HG03175 (cell line): ENCODE measurements around the gene CNRIP1.
"Not testable (repeated sequence)": the region's sequence is repeated elsewhere in the genome, so short reads cannot be mapped to it uniquely, and the experiment has no call there.

Experiments
- ATAC-seq: cut with Tn5 transposase; IDR thresholded peaks from one replicate; pipeline ENCODE4 v1.9.1; 2021; ENCODE audit warnings: mild to moderate bottlenecking, moderate library complexity; ENCODE audit not compliant: unreplicated experiment

The CNRIP1 gene

DNA sequence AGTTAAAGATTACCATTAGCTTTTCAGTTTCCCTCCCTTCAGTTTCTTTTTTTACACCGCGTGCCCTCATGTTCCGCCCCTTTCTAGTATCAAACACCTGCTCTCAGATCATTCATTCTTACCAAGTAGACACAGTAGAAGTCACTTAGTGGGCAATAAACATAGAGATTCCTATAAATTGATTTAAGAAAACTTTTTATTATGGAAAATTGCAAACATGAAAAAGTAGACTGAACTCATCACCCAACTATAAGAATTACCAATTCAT lies 21.2 kb upstream of the CNRIP1 start:
- ATAC-seq, result no peak

DNA sequence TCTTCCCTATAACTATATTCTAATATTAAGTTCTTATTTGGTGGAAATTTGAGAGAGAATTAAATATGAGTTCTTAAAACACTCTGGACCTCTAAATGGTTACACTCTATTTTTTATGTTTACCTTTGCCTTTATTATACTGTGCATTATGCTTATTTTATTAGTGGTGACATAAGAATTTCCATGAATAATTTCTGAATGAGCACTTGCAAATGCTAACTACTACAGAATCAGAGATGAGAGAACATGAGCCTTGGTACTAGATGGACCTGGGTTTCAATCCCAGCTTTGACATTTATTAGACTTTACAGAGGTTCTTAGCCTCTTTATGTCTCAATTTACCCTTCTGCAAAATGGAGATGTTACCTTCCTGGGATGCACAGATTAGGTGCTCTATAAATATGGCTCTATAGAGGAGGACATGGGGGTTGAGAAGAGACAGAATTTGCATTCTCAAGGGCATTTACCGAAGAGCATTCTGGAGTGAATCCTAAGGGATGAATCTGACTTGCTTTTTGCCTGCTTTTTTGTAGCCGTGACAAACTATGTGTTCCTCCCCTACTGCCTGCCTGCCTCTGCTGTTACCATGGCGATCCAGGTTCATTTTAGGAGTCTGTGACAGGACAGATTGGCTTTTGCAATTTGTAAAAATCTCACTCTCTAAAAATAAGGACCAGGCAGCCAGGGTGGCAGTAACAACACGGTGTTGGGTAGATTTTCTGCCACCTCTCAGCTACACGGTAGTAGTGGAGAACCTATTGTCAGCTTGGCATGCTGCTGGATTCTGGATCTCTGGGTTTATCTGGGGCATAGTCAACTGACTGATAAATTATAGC lies 20.7 kb upstream of the CNRIP1 start:
- no peak for ATAC-seq

DNA sequence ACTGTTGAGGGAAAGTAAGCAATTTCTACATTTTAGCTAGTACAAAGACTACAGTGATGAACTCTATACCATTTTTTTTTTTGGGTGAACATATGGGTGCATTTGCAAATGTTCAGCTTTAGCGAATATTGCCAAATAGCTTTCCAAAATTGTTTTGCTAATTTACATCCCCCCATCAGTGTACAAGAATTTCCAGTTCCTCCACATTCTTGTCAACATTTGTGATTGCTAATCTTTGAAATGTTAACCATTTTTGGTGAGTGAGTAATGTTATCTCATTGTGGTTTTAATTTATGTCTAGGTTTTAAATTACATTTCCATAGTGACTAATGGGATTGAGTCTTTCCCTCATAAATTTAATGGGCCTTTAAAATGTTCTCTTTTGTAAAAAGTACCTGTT lies 16.4 kb upstream of the CNRIP1 start:
- ATAC-seq, result no peak

DNA sequence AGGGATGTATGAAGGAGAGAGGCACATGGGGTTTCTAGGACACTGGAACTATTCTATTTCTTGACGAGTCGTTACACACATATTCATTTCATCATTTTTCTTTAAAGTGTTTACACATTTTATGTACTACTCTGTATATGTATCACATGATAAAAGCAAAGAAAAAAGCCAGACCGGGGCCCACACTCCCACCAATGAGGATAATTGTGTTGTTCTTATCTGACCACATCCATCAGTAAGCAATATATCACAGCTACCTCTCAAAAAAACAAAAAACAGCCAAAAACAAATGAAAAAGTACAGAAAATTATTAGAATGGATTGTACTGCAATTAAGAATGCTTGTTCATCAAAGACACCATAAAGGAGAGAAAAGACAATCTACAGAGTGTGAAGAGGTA lies 14.2 kb upstream of the CNRIP1 start:
- ATAC-seq, result no peak

DNA sequence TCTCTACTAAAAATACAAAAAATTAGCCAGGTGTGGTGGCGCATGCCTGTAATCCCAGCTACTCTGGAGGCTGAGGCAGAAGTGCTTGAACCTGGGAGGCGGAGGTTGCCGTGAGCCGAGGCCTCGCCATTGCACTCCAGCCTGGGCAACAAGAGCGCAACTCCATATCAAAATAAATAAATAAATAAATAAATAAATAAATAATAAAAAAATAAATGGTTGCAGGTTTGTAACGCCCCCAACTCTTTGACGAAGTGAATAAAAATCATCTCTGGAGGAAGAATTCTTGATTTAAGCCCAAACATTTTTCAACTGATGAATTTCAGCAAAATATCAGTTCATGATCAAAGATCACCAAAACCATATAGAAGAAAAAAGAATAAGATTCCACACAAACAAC lies 13.3 kb upstream of the CNRIP1 start:
- no peak for ATAC-seq

DNA sequence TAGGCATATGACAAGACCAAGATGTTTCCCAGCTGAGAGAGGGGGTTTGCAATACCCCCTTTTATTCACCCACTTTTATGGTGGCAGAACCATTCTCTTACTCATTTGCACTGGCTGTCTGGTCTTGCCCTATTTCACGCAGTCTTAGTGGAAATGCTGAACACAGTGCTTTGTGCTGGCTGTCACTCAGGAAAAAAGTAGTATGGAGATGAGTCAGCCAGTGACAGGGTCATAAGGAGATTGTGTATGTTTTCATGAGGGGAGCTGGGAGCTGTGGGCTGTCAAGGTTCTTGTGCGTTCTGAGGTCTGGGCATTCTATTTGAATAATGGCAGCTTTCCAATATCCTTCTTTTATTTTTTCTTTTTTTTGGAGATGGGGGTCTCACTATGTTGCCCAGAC lies 10.9 kb upstream of the CNRIP1 start:
- no peak for ATAC-seq

DNA sequence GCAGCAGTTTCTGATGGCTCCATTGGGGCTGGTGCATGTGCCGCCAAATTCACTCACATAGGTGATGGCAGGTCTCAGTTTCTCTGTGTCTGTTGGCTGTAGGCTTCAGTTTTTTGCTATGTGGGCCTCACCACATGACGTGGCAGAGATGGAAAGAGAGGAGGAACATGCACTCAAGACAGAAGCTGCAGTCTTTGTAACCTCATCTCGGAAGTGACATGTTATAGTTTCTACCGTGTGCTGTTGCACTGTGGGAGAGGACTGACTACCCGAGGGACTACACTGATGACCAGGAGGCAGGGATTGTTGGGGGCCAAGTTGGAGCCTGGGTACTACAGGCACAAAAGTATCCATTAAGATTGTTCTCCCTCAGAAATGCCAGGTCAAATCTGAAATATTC lies 9.2 kb upstream of the CNRIP1 start:
- ATAC-seq, result no peak

DNA sequence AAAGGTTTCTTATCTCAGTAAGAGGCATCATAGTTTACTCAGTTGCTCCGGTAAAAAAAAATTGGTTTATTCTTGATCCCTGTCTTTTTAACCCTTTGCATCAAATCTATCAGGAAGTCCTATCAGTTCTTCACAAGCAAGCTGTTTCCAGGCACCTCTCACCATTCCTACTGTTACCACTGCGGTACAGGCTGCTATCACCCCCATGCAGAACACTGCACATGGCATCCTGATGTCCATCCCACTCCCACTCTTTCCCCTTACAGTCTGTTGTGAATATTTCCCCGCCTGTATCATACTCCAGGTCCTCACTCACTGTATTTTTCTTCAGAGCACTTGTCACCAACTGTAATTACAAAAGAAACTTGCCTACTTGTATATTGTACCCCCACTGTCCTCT lies 5.3 kb upstream of the CNRIP1 start:
- ATAC-seq, result no peak

DNA sequence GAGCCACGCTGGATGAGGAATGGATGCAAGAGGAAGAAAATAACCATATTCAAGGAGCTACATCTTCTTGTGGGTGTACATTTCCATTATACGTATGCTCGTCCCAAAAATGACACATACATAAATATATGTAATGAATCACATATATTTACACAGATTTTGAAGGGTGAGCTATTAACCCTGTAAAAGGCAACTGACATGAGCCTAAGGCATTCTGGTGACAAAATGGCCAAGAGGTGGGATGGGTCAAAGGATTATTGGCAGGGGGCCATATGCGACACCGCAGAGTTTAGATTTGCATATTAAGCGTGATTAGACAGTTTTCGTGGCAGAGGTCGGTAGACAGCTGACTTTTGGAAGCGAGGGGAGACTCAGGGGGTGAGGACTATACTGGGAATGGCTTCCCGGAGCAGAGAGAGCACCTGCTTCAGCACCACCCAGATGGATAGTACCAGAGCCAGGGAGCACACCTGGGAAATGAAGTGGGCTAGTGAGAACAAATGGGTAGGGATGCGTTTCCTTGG lies 431 bp upstream of the CNRIP1 start:
- no peak for ATAC-seq

DNA sequence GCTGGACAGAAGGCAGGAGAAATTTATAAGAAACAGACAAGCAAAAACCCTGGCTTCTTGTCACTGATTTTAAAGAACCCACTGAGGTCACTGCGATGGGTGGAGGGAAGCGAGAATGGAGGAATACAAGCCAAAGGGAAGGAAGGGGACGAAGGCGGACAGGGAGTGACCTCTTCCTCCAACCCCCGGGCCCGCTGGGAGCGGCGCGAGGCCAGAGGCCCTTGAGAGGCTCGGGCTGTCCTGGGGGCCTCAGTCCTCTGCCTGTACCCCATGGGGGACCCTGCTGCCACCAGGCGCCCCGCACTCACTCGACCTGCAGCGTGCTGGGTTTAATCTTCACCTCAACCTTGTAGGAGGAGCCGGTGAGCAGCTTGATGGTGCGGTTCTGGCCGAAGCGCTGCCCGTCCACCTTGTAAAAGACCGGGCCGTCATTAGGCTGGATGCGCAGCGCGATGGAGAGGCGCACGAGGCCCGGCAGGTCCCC lies 793 bp downstream of the CNRIP1 start:
- no peak for ATAC-seq

DNA sequence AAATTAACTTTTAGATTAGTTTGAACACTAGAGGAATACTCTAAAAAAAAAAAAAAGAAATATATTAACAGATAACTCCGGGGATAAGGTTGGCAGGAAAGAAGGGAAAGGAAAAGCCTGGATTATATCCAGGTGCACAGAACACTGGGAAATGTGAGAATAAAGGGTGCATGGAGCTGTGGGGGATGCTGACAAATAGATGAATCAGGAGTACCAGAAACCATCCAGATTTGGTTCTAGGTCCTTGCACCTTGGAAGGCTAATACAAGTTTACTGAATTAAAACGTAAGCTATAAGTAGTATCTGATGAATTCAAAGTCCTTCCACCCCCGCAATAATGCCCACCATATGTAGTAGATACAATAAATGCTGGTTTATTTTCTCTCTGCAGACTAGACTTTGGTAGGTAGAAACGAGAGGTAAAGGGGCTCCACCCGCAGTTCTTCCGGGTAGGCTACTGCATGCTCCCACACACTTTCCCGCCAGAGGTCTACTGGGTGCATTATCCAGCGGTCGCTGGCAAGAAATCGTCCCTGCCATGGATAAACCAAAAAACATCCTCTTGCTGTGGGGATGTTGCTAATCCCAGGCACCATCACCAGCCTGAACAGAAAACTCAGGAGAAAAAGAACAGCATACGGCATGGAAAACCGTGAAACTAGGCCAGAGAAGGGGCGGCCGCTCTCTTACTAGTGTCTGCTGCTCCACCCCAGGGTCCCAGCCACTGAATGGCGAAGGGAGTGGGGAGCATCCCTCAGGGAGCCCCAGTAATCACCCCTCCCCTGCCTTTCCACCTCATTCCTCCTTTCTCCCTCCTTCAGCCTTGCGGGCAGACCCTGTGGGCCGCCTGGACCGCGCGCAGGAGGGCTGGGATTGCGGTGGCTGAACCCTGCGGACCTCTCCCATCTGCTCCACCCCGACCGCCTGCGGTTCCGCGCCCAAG lies 1.5 kb downstream of the CNRIP1 start:
- no peak for ATAC-seq

DNA sequence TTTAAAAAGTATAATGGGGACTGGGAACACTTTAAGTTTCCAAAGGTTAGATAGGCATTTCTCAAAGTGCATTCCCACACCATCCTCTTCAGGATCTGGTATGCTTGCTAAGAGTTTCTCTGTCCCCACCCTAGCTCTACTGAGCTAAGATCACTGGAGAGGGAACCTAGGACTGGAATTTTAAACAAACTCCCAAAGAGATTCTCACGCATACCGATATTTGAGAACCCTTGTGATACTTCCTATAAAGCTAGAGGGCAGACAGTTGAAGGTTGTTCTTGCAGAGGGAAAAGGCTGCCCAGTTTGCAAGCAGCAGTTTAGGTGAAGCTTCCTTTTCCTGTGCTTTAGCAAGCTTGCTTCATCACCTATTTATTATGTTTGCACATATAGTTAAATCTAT lies 3.6 kb downstream of the CNRIP1 start:
- no peak for ATAC-seq

DNA sequence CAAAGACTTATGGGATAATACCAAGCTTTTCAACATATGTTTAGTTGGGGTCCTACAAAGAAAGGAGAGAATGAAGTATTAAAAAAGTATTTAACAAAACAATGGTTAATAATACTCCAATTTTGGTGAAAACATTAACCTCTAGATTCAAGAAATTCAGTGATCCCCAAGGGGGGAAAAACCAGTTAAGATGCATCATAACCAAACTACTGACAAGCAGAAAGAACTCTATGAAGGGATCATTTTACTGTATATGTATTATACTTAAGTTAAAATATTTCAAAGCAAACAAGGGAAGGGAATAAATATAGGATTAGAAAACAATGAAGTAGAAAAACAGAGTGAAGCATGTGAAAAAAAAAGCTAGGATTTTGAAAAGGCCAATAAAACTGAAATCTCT lies 8.7 kb downstream of the CNRIP1 start:
- ATAC-seq, result no peak

DNA sequence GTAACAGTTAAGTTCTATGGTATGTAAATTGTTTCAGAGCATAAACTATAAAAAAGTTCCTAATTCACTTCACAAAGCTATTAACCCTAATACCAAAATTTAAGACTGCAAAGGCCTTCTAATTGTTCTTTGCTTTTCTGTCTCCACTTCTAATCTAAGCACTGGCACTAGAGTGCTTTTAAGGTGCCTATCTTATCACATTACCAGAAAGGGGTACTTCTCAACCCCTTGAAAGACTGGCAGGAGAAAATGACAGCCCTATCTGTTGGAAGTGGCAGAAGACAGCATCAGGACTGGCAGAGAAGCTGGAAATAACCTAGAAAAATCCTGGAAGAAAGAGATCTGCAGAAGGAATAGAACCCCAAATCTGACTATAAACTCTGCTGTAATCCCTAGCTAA lies 10.3 kb downstream of the CNRIP1 start:
- no peak for ATAC-seq

DNA sequence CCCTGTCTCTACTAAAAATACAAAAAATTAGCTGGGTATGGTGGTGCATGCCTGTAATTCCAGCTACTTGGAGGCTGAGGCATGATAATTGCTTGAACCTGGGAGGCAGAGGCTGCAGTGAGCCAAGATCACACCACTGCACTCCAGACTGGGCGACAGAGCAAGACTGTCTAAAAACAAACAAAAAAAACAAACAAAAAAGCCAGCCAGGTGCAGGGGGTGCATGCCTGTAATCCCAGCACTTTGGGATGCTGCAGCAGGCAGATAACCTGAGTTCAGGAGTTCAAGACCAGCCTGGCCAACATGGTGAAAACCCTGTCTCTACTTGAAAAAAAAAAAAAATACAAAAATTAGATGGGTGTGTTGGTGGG lies 15.9 kb downstream of the CNRIP1 start:
- not testable (repeated sequence) for ATAC-seq

DNA sequence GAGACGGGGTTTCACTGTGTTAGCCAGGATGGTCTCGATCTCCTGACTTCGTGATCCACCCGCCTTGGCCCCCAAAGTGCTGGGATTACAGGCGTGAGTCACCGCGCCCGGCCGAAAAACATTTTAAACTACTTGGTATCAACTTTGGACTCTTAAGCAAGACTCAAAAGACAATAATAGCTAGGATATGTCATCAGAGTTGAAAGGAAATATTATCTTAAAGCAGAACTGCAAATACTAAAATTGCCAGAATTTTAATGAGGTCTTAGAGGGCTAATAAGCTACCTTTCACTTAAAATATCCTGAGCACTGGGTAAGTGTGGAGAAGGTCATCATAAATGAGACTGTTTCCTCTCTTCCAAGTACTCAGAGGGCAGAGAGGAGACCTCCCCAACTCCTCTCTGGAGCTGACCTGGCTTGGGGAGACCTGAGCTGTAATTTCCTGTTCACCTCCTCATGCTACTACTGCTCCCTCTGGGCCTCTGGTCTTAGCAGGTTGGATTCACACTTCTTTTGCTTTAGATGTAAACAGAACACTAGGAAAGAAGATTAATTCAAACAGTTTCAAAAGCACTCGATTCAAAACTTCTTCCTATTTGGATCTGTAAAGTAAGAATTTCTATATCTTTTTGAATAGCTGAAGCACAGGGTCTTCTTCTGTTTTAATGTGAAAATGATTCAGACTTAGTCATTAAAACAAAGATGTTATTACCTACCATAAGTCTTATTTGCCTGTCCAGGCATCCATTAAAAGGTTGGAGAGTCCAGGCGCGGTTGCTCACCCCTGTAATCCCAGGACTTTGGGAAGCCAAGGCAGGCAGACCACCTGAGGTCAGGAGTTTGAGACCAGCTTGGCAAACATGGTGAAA lies 16.5 kb downstream of the CNRIP1 start:
- ATAC-seq, result no peak

DNA sequence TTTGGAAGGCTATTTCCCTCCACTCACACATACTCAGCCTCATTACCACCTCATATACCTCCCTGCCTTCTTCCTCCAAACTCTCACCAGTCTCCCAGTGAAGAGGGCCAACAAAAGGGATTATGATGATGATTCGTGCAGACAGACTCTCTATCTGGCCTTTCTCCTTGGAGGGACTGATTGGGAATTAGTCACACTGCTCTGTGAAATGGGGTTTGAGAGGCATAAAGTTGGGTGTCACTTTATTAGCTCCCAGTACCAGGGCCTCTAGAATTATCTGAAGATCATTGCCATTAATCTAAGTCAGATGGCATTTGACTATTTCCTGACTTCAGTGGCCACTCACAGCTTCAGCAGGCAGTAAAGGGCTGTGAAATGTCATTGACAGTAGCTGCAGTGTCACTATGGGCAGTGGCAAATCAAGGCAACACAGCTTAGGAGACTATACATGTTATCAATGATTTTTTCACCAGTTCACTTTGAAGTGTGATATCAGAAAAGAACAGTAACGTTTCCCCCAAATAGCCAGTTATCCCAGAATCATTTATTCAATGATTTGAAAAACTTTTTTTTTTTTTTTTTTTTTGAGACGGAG lies 17.4 kb downstream of the CNRIP1 start:
- no peak for ATAC-seq

DNA sequence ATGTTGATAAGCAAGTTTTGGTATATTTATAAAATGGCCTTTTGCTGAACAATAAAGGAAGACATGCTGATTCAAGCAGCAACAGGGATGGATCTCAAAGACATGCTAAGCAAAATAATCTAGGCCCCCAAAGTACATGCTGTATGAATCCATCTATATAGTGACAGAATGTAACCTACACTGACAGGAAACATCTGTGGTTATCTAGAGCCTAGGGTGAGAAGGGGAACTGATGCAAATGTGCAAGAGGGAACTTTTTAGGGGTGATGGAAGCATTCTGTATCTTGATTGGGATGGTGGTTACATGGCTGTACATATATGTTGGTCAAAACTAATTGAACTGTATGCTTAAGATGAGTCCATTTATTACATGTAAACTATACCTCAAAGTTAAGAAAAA lies 24.2 kb downstream of the CNRIP1 start:
- ATAC-seq, result peak; percentile 79

DNA sequence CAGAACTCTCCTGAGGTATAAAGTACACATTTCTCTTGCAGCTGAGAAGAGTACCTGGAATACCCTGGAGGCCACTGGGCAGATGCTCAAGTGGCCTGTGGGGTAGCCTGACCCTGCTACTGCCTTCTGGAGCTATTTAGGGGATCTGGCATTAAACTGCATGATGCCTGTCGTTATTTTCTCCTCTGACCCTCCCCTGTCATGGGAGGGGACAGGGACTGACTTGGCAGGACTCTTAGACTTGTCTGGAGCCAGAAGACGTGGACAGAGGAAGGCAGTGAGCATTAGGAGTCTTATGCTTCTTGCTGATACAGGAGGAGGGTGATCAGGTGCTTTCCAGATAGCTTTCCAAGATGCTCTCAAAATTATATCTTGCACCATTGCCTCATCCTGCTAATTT lies 24.8 kb downstream of the CNRIP1 start:
- ATAC-seq, result no peak

DNA sequence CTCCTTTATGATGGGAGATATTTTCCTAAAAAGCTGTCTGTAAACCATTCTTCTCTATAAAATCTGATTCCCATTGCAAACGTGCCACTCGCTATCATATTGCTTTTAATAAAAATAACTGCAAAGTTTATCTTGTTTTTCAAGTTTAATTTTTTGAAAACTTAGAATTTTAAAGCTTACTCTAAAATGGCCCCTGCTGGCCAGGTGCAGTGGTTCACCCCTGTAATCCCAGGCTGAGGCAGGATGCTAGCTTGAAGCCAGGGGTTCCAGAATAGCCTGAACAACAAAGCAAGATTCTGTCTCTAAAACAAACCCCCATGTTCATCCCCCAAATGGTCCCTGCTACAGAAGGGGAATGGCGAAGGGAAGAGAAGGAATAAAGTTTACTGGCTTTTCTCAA lies 25.6 kb downstream of the CNRIP1 start:
- ATAC-seq, result no peak

DNA sequence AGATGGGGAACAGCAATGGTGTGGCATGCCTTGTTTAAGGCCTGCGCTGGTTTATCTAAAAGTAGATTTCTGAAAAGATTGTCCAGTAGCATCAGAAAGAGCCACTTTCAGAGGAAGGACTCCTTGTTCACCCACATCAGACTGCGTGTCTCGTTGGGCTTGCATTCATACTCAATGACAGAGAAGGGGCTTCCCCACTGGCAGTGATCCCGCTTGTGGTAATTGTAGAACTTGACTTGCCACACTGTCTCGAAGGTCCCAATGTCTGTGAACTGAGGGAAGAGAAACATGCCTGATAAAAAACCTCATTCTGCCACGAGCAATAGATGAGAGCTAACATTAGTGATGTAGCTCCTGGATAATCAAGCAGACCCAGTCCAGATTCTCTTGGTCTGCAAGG lies 26.0 kb downstream of the CNRIP1 start:
- no peak for ATAC-seq
